OCI-LY3 (cell line): ENCODE results near the gene FDPS.

ENCODE experiments used
- CTCF ChIP-seq: fragments of 200-600, 300-600 bp; sonication (generic); IDR thresholded peaks from 2 replicates; pipeline ENCODE4 v1.5.1; 2014; ENCODE audit warnings: antibody characterized with exemption, low read length, low read depth
- EZH2phosphoT487 ChIP-seq: fragments of 200-600 bp; shearing (Covaris generic); IDR thresholded peaks from 2 replicates; pipeline ENCODE4 v1.6.1; 2018; ENCODE audit warnings: antibody characterized with exemption, mixed run types, low read depth

GRCh38 chr1:155323729-155324036, 15.0 kb downstream of the FDPS start:
- TF ChIP-seq CTCF, result no peak
- TF ChIP-seq EZH2phosphoT487, result no peak
